Activated CD8-positive, alpha-beta T cell treated with anti-CD3 and anti-CD28 coated beads, Interleukin-2, amount 10 ng/mL, durations not matched to agents 7 days and 5 days (primary cell): ENCODE data around the gene MTHFD2L. TPM values are rescaled to one million over a fixed set of nuclear protein-coding genes. Genes with fewer than 3 reads are reported as not detected.

Experiments
- ATAC-seq: fragments of 150-1000 bp; cut with Tn5 transposase; one replicate; pipeline ENCODE4 v1.10.0; 2021; ENCODE audit warnings: moderate library complexity
- CTCF ChIA-PET: fragments of 350-600 bp; sonication (Branson Sonifier 250); formaldehyde crosslinking; loops from one replicate; lab custom pipeline; 2021; ENCODE audit warnings: antibody characterized with exemption; lab: Charles Lee
- POLR2A ChIA-PET: fragments of 350-600 bp; sonication (Branson Sonifier 250); formaldehyde crosslinking; loops from one replicate; lab custom pipeline; 2021; ENCODE audit warnings: antibody characterized with exemption; lab: Charles Lee
- DNase-seq: peaks from one replicate; pipeline ENCODE4 v3.0.0-alpha.2; 2020
- H3K27ac Mint-ChIP-seq: one replicate; pipeline ENCODE4 v1.8.0; 2021; ENCODE audit warnings: mild to moderate bottlenecking, mixed read lengths
- H3K27me3 Mint-ChIP-seq: one replicate; pipeline ENCODE4 v1.8.0; 2021; ENCODE audit warnings: low read depth, mixed read lengths
- H3K36me3 Mint-ChIP-seq: one replicate; pipeline ENCODE4 v1.8.0; 2021; ENCODE audit warnings: low read depth, mixed read lengths
- H3K4me1 Mint-ChIP-seq: one replicate; pipeline ENCODE4 v1.8.0; 2021; ENCODE audit warnings: low read depth, mixed read lengths
- H3K4me3 Mint-ChIP-seq: one replicate; pipeline ENCODE4 v1.8.0; 2021; ENCODE audit warnings: mild to moderate bottlenecking, mixed read lengths
- H3K9me3 Mint-ChIP-seq: one replicate; pipeline ENCODE4 v1.8.0; 2022; ENCODE audit warnings: mixed read lengths; ENCODE audit not compliant: insufficient read depth
- total RNA-seq, 2 experiments: library from RNA; stranded (reverse); gene quantifications; one replicate each; pipeline ENCODE4 v1.2.3, GENCODE V29; 2021

Gene MTHFD2L
- total RNA-seq, 2 experiments from 2014 or later: 5.3 to 5.5 TPM

GRCh38 chr4:74263551-74263950 lies 105.6 kb downstream of the MTHFD2L start:
- DNase-seq (no peak), ATAC-seq (no peak)
- no peak overlapping the region for H3K27ac Mint-ChIP-seq
- POLR2A ChIA-PET: no interaction called here
- H3K36me3 Mint-ChIP-seq: no peaks in the 10 kb centered on the region
- CTCF ChIA-PET: interaction anchor here (1.2 kb wide), 1 partner anchor 74 kb away, joined by 3 read pairs; no protein-coding TSS in a partner anchor
- H3K27me3 Mint-ChIP-seq: no peaks in the 10 kb centered on the region
- H3K4me3 Mint-ChIP-seq: no peak overlapping the region
- peaks cover 10% of the 10 kb centered on the region for H3K4me1 Mint-ChIP-seq
- H3K9me3 Mint-ChIP-seq: no peaks in the 10 kb centered on the region

- Mint-ChIP-seq H3K27ac (no peak overlapping the region), H3K4me1 (peaks cover 10% of the 10 kb centered on the region), H3K36me3 (no peaks in the 10 kb centered on the region), H3K4me3 (no peak overlapping the region), H3K9me3 (no peaks in the 10 kb centered on the region), H3K27me3 (no peaks in the 10 kb centered on the region)
- CTCF ChIA-PET: interaction anchor here (0.8 to 1.8 kb wide), 2 partner anchors 12 to 24 kb away, joined by 3 to 5 read pairs; no protein-coding TSS in a partner anchor
- POLR2A ChIA-PET: interaction anchor here (0.7 kb wide), 1 partner anchor 60 kb away, joined by 3 read pairs; no protein-coding TSS in a partner anchor
- ATAC-seq: no peak
- no peak for DNase-seq
Observed at GRCh38 chr4:74266081-74266480, 108.2 kb downstream of the MTHFD2L start.

GRCh38 chr4:74267998-74268606 lies 110.2 kb downstream of the MTHFD2L start:
- no peaks in the 10 kb centered on the region for H3K9me3 Mint-ChIP-seq
- POLR2A ChIA-PET: no interaction called here

GRCh38 chr4:74268643-74269042 lies 110.7 kb downstream of the MTHFD2L start:
- ChIA-PET POLR2A (no interaction called here), CTCF (no interaction called here)
- no peak for ATAC-seq
- Mint-ChIP-seq H3K27me3 (no peaks in the 10 kb centered on the region), H3K4me3 (no peak overlapping the region), H3K4me1 (peaks cover 10% of the 10 kb centered on the region), H3K36me3 (no peaks in the 10 kb centered on the region), H3K27ac (no peak overlapping the region), H3K9me3 (no peaks in the 10 kb centered on the region)
- no peak for DNase-seq

More at GRCh38 chr4:74267998-74268606, 110.2 kb downstream of the MTHFD2L start:
- H3K4me3 Mint-ChIP-seq: no peak overlapping the region
- H3K27me3 Mint-ChIP-seq: no peaks in the 10 kb centered on the region
- H3K27ac Mint-ChIP-seq: no peak overlapping the region
- no peak for DNase-seq
- no peaks in the 10 kb centered on the region for H3K36me3 Mint-ChIP-seq
- peaks cover 10% of the 10 kb centered on the region for H3K4me1 Mint-ChIP-seq
- CTCF ChIA-PET: interaction anchor here (1.7 kb wide), 1 partner anchor 40 kb away, joined by 5 read pairs; no protein-coding TSS in a partner anchor
- ATAC-seq: no peak

GRCh38 chr4:74278490-74278889 lies 120.6 kb downstream of the MTHFD2L start:
- Mint-ChIP-seq H3K4me1 (no peaks in the 10 kb centered on the region), H3K27ac (no peak overlapping the region), H3K9me3 (no peaks in the 10 kb centered on the region), H3K27me3 (no peaks in the 10 kb centered on the region), H3K4me3 (no peak overlapping the region), H3K36me3 (no peaks in the 10 kb centered on the region)
- ChIA-PET POLR2A (no interaction called here), CTCF (interaction anchor here (1.1 to 1.5 kb wide), 2 partner anchors 12 to 42 kb away, joined by 3 to 5 read pairs; no protein-coding TSS in a partner anchor)
- DNase-seq (no peak), ATAC-seq (no peak)

- DNase-seq (no peak), ATAC-seq (no peak)
- H3K4me3 Mint-ChIP-seq: no peak overlapping the region
- no peaks in the 10 kb centered on the region for H3K27me3 Mint-ChIP-seq
- no peaks in the 10 kb centered on the region for H3K36me3 Mint-ChIP-seq
- no peak overlapping the region for H3K27ac Mint-ChIP-seq
- ChIA-PET CTCF (no interaction called here), POLR2A (no interaction called here)
- H3K4me1 Mint-ChIP-seq: no peaks in the 10 kb centered on the region
- no peaks in the 10 kb centered on the region for H3K9me3 Mint-ChIP-seq
Observed at GRCh38 chr4:74279716-74280115, 121.8 kb downstream of the MTHFD2L start.

- Mint-ChIP-seq H3K36me3 (no peaks in the 10 kb centered on the region), H3K9me3 (no peaks in the 10 kb centered on the region), H3K4me3 (no peak overlapping the region), H3K27me3 (no peaks in the 10 kb centered on the region), H3K4me1 (no peaks in the 10 kb centered on the region), H3K27ac (no peak overlapping the region)
- ChIA-PET CTCF (interaction anchor here (1.5 kb wide), 1 partner anchor 54 kb away, joined by 5 read pairs; no protein-coding TSS in a partner anchor), POLR2A (no interaction called here)
- DNase-seq (no peak), ATAC-seq (no peak)
Observed at GRCh38 chr4:74282926-74283325, 125.0 kb downstream of the MTHFD2L start.

GRCh38 chr4:74283614-74284013 lies 125.7 kb downstream of the MTHFD2L start:
- H3K27ac Mint-ChIP-seq: no peak overlapping the region
- no peaks in the 10 kb centered on the region for H3K27me3 Mint-ChIP-seq
- ATAC-seq: no peak
- no peak for DNase-seq
- no peaks in the 10 kb centered on the region for H3K36me3 Mint-ChIP-seq
- no peak overlapping the region for H3K4me3 Mint-ChIP-seq
- ChIA-PET POLR2A (no interaction called here), CTCF (interaction anchor here (1.5 kb wide), 1 partner anchor 55 kb away, joined by 5 read pairs; no protein-coding TSS in a partner anchor)
- H3K9me3 Mint-ChIP-seq: no peaks in the 10 kb centered on the region
- H3K4me1 Mint-ChIP-seq: no peaks in the 10 kb centered on the region

GRCh38 chr4:74284053-74284452 lies 126.1 kb downstream of the MTHFD2L start:
- Mint-ChIP-seq H3K9me3 (no peaks in the 10 kb centered on the region), H3K27me3 (no peaks in the 10 kb centered on the region), H3K36me3 (no peaks in the 10 kb centered on the region), H3K4me1 (no peaks in the 10 kb centered on the region), H3K4me3 (no peak overlapping the region), H3K27ac (no peak overlapping the region)
- ChIA-PET CTCF (interaction anchor here (1.5 kb wide), 1 partner anchor 55 kb away, joined by 5 read pairs; no protein-coding TSS in a partner anchor), POLR2A (no interaction called here)
- ATAC-seq (no peak), DNase-seq (no peak)

GRCh38 chr4:74287164-74287563 lies 129.2 kb downstream of the MTHFD2L start:
- Mint-ChIP-seq H3K36me3 (no peaks in the 10 kb centered on the region), H3K27ac (no peak overlapping the region), H3K27me3 (no peaks in the 10 kb centered on the region), H3K4me1 (no peaks in the 10 kb centered on the region), H3K4me3 (no peak overlapping the region), H3K9me3 (peaks cover 3% of the 10 kb centered on the region)
- ChIA-PET CTCF (no interaction called here), POLR2A (no interaction called here)
- DNase-seq (no peak), ATAC-seq (no peak)

- H3K27ac Mint-ChIP-seq: no peak overlapping the region
- no peaks in the 10 kb centered on the region for H3K27me3 Mint-ChIP-seq
- ChIA-PET POLR2A (no interaction called here), CTCF (no interaction called here)
- peaks cover 3% of the 10 kb centered on the region for H3K9me3 Mint-ChIP-seq
- H3K4me1 Mint-ChIP-seq: no peaks in the 10 kb centered on the region
- ATAC-seq (no peak), DNase-seq (no peak)
- no peak overlapping the region for H3K4me3 Mint-ChIP-seq
- H3K36me3 Mint-ChIP-seq: no peaks in the 10 kb centered on the region
Observed at GRCh38 chr4:74287791-74288190, 129.9 kb downstream of the MTHFD2L start.

GRCh38 chr4:74291471-74291870 lies 133.6 kb downstream of the MTHFD2L start:
- H3K36me3 Mint-ChIP-seq: no peaks in the 10 kb centered on the region
- H3K27me3 Mint-ChIP-seq: no peaks in the 10 kb centered on the region
- H3K4me1 Mint-ChIP-seq: no peaks in the 10 kb centered on the region
- H3K4me3 Mint-ChIP-seq: no peak overlapping the region
- no peak overlapping the region for H3K27ac Mint-ChIP-seq
- ChIA-PET CTCF (interaction anchor here (0.7 kb wide), 1 partner anchor 63 kb away, joined by 3 read pairs; no protein-coding TSS in a partner anchor), POLR2A (no interaction called here)
- peaks cover 3% of the 10 kb centered on the region for H3K9me3 Mint-ChIP-seq
- ATAC-seq (no peak), DNase-seq (no peak)
